H1 (cell line): ENCODE measurements around the gene TSFM. TPM values are rescaled to one million over a fixed set of nuclear protein-coding genes. Genes with fewer than 3 reads are reported as not detected.

Experiments
- BACH1 ChIP-seq: IDR thresholded peaks from 2 replicates; pipeline ENCODE4 v1.6.1; 2012; ENCODE audit warnings: low read length, improper control_type of control experiment
- BCL11A ChIP-seq, 2 experiments: IDR thresholded peaks; one replicate each; pipeline ENCODE4 v1.6.1; 2011; ENCODE audit warnings: low read depth in 2 of 2, low read length in 2 of 2, mild to moderate bottlenecking in 2 of 2
- CBX5 ChIP-seq: fragments of 300-800, 300-1000 bp; sonication (generic); IDR thresholded peaks from 2 replicates; pipeline ENCODE4 v1.7.1; 2016; ENCODE audit warnings: antibody characterized with exemption, low read length, low read depth
- CHD2 ChIP-seq: IDR thresholded peaks from 2 replicates; pipeline ENCODE4 v1.6.1; 2012; ENCODE audit warnings: low read length, improper control_type of control experiment
- CTBP2 ChIP-seq: IDR thresholded peaks from 2 replicates; pipeline ENCODE4 v1.7.0; 2011; ENCODE audit warnings: borderline replicate concordance, mild to moderate bottlenecking, moderate library complexity, mixed read lengths, low read length; ENCODE audit not compliant: insufficient read depth, insufficient read length
- EZH2 ChIP-seq: fragments of 200-600 bp; sonication (generic); IDR thresholded peaks from 2 replicates; pipeline ENCODE4 v1.7.1; 2012; ENCODE audit warnings: low read depth, mild to moderate bottlenecking, moderate library complexity, low read length, inconsistent platforms; ENCODE audit not compliant: severe bottlenecking
- FOSL1 ChIP-seq: IDR thresholded peaks from 2 replicates; pipeline ENCODE4 v1.6.1; 2011; ENCODE audit warnings: mild to moderate bottlenecking, low read depth, low read length, moderate library complexity; ENCODE audit not compliant: insufficient read depth
- JUN ChIP-seq: IDR thresholded peaks from 2 replicates; pipeline ENCODE4 v1.6.1; 2011; ENCODE audit warnings: low read depth, mild to moderate bottlenecking, improper control_type of control experiment, low read length
- JUND ChIP-seq: IDR thresholded peaks from 2 replicates; pipeline ENCODE4 v1.6.1; 2011; ENCODE audit warnings: mild to moderate bottlenecking, improper control_type of control experiment, low read length
- KDM4A ChIP-seq: IDR thresholded peaks from one replicate; pipeline ENCODE4 v1.7.1; 2012; ENCODE audit warnings: low read depth, mild to moderate bottlenecking, moderate library complexity, low read length, inconsistent platforms; ENCODE audit not compliant: severe bottlenecking
- NANOG ChIP-seq: IDR thresholded peaks from 2 replicates; pipeline ENCODE4 v1.6.1; 2011; ENCODE audit warnings: low read length, low read depth, mild to moderate bottlenecking, inconsistent platforms; ENCODE audit not compliant: insufficient read depth, poor library complexity, severe bottlenecking
- RAD21 ChIP-seq, 2 experiments: IDR thresholded peaks in 1 of 2; conservative IDR thresholded peaks in 1 of 2; 2 replicates each; pipeline ENCODE4 v1.6.1; 2011; ENCODE audit warnings: low read depth in 2 of 2, low read length in 2 of 2, improper control_type of control experiment in 1 of 2, inconsistent platforms in 1 of 2, mild to moderate bottlenecking in 1 of 2, moderate library complexity in 1 of 2
- RXRA ChIP-seq: IDR thresholded peaks from 2 replicates; pipeline ENCODE4 v1.6.1; 2011; ENCODE audit warnings: low read depth, mild to moderate bottlenecking, low read length, moderate library complexity; ENCODE audit not compliant: insufficient read depth
- SIX5 ChIP-seq: IDR thresholded peaks from 2 replicates; pipeline ENCODE4 v1.6.1; 2011; ENCODE audit warnings: mild to moderate bottlenecking, low read depth, low read length
- SP4 ChIP-seq: IDR thresholded peaks from 2 replicates; pipeline ENCODE4 v1.6.1; 2012; ENCODE audit warnings: low read length, inconsistent platforms
- TBP ChIP-seq: IDR thresholded peaks from 2 replicates; pipeline ENCODE4 v1.6.1; 2011; ENCODE audit warnings: low read depth, low read length, improper control_type of control experiment
- ZNF274 ChIP-seq: IDR thresholded peaks from 2 replicates; pipeline ENCODE4 v1.7.0; 2012; ENCODE audit warnings: low read length, borderline replicate concordance; ENCODE audit errors: extremely low read depth
- polyA plus RNA-seq, 7 experiments: library from polyadenylated mRNA; depleted of rRNA in 3 of 7; stranded (reverse) in 5 of 7; unstranded in 2 of 7; fragments of >200 nt in 5 of 7; fragments of 200-250 nt in 2 of 7; gene quantifications; 1 replicate in 5 of 7; 2 replicates in 1 of 7; 4 replicates in 1 of 7; pipeline versions ENCODE4 v1.2.1 to v1.2.3, GENCODE V29; 2011 to 2013; ENCODE audit warnings: missing spikeins in 2 of 7, mixed read lengths in 2 of 7
- total RNA-seq: library from RNA; stranded (reverse); fragmentation: NEBNext Ultra II Directional; extraction: Animal tissue kit (Norgen Biotek cat#: 25700); gene quantifications from 2 replicates; pipeline ENCODE4 v1.2.1, GENCODE V29; 2021
- TF ChIP-seq, protein P1 (sequence below), 3 experiments: IDR thresholded peaks; 1 replicate in 2 of 3; 2 replicates in 1 of 3; pipeline versions ENCODE4 v1.5.1 to v1.6.1; 2011; ENCODE audit warnings: low read length in 3 of 3, mild to moderate bottlenecking in 3 of 3, inconsistent platforms in 2 of 3, low read depth in 1 of 3, moderate library complexity in 1 of 3; ENCODE audit not compliant: insufficient read depth in 1 of 3; ENCODE audit errors: control extremely low read depth in 1 of 3
- TF ChIP-seq, protein P2 (sequence below): IDR thresholded peaks from 2 replicates; pipeline ENCODE4 v1.6.1; 2012; ENCODE audit warnings: low read length, inconsistent platforms

Gene TSFM
- total and polyA plus RNA-seq, 2 of the 8 experiments (the other 6 are each of a cell fraction or from before 2014, with no cell fraction given): 17.4 to 49.8 TPM

GRCh38 chr12:57735952-57736740, 46.4 kb upstream of the TSFM start (continued):
- TF ChIP-seq, protein P1, sequence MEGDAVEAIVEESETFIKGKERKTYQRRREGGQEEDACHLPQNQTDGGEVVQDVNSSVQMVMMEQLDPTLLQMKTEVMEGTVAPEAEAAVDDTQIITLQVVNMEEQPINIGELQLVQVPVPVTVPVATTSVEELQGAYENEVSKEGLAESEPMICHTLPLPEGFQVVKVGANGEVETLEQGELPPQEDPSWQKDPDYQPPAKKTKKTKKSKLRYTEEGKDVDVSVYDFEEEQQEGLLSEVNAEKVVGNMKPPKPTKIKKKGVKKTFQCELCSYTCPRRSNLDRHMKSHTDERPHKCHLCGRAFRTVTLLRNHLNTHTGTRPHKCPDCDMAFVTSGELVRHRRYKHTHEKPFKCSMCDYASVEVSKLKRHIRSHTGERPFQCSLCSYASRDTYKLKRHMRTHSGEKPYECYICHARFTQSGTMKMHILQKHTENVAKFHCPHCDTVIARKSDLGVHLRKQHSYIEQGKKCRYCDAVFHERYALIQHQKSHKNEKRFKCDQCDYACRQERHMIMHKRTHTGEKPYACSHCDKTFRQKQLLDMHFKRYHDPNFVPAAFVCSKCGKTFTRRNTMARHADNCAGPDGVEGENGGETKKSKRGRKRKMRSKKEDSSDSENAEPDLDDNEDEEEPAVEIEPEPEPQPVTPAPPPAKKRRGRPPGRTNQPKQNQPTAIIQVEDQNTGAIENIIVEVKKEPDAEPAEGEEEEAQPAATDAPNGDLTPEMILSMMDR (IDR thresholded peaks at IDR 0.05; ENCODE audit: control extremely low read depth in 1 of 3, insufficient read depth in 1 of 3, low read depth in 1 of 3, low read length in 3 of 3): peak; percentile 60 to 66 (median 64)
- TF ChIP-seq JUND (no peak), CHD2 (0 out of 2 replicates have a peak, but pooled peaks have one; percentile 38), TBP (peak; percentile 34; the same call in 1 of the 2 replicates), SIX5 (no peak), EZH2 (no peak), BACH1 (no peak), JUN (no peak), SP4 (no peak), BCL11A (IDR thresholded peaks at IDR 0.05; ENCODE audit: low read depth in 2 of 2, low read length in 2 of 2) (no peak), FOSL1 (no peak), NANOG (no peak), RAD21 (IDR thresholded peaks at IDR 0.05 in 1 of 2, conservative IDR thresholded peaks at IDR 0.05 in 1 of 2; ENCODE audit: low read depth in 2 of 2, low read length in 2 of 2) (peak; percentile 73 to 77), CBX5 (no peak), KDM4A (peak; percentile 44), CTBP2 (peak; percentile 87), ZNF274 (no peak), RXRA (no peak)
- TF ChIP-seq, protein P2, sequence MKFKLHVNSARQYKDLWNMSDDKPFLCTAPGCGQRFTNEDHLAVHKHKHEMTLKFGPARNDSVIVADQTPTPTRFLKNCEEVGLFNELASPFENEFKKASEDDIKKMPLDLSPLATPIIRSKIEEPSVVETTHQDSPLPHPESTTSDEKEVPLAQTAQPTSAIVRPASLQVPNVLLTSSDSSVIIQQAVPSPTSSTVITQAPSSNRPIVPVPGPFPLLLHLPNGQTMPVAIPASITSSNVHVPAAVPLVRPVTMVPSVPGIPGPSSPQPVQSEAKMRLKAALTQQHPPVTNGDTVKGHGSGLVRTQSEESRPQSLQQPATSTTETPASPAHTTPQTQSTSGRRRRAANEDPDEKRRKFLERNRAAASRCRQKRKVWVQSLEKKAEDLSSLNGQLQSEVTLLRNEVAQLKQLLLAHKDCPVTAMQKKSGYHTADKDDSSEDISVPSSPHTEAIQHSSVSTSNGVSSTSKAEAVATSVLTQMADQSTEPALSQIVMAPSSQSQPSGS: no peak
